BE2C (cell line): ENCODE results near the gene XRN2.

Experiments used
- DNase-seq: peaks from one replicate; pipeline ENCODE4 v3.0.0-alpha.2; 2020
- H3K27me3 ChIP-seq: fragments of 250-450 bp; sonication (Bioruptor Pico); 2 replicates; pipeline ENCODE4 v1.5.1; 2020; ENCODE audit warnings: mild to moderate bottlenecking
- H3K36me3 ChIP-seq: fragments of 250-450 bp; sonication (Bioruptor Pico); 2 replicates; pipeline ENCODE4 v1.5.1; 2020; ENCODE audit warnings: mild to moderate bottlenecking
- H3K4me1 ChIP-seq: fragments of 250-450 bp; sonication (Bioruptor Pico); 2 replicates; pipeline ENCODE4 v1.5.1; 2020
- H3K4me3 ChIP-seq: 2 replicates; pipeline ENCODE4 v1.5.1; 2011; ENCODE audit warnings: low read depth, low read length
- H3K9me3 ChIP-seq: fragments of 250-450 bp; sonication (Bioruptor Pico); 2 replicates; pipeline ENCODE4 v1.5.1; 2020
- CTCF ChIP-seq: IDR thresholded peaks from 2 replicates; pipeline ENCODE4 v1.5.1; 2012; ENCODE audit warnings: mild to moderate bottlenecking, low read depth, low read length

Gene XRN2

GRCh38 chr20:21368791-21369190 lies 65.7 kb downstream of the XRN2 start:
- H3K4me1 ChIP-seq, result peaks cover 6% of the 10 kb centered on the region
- no peaks in the 10 kb centered on the region for H3K9me3 ChIP-seq
- H3K36me3 ChIP-seq, result peaks cover 45% of the 10 kb centered on the region
- H3K4me3 ChIP-seq, result no peak overlapping the region
- no peak for TF ChIP-seq CTCF
- no peak for DNase-seq
- H3K27me3 ChIP-seq, result no peaks in the 10 kb centered on the region

DNA sequence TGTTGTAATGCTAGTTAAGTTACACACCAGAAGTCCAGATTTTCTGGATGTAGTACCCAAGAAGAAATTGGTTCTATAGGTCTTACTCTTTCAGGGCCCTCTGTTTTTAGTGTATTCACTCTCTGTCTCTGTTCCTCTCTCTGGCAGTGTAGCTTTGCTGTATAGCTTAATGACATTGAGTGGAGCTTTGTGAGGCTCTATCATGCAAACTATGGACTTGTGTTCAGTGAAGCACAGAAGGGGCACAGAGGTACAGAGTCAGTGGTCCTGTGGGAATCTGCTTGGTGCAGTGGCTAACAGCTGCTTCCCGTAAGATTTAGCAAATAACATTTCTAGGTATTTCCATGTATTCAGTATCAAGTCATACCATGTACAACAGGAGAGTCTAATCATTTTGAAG lies 68.1 kb downstream of the XRN2 start:
- H3K4me3 ChIP-seq, result no peak overlapping the region
- H3K27me3 ChIP-seq, result no peaks in the 10 kb centered on the region
- TF ChIP-seq CTCF, result no peak
- peaks cover 6% of the 10 kb centered on the region for H3K4me1 ChIP-seq
- no peaks in the 10 kb centered on the region for H3K9me3 ChIP-seq
- peaks cover 36% of the 10 kb centered on the region for H3K36me3 ChIP-seq
- no peak for DNase-seq

DNA sequence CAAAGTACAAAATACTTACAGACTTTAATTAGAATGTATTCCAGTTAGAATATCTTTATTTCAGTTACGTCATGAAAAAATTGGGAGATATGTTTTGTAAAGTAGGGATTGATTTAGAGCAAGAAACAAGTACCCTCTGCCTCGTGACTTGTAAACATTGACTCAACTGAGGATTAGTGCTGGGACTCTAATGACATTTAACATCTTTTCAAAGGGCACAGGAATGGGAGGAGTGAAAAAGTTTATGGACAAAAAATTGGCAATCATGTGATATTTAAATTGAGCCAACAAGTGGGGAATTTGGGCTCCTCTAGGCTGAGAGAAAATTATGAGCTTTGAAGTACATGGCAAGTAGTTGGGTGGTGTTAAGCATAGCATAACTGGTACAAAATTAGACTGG lies 68.9 kb downstream of the XRN2 start:
- Histone ChIP-seq H3K4me1 (peaks cover 6% of the 10 kb centered on the region), H3K27me3 (no peaks in the 10 kb centered on the region), H3K4me3 (no peak overlapping the region), H3K9me3 (no peaks in the 10 kb centered on the region), H3K36me3 (peaks cover 28% of the 10 kb centered on the region)
- no peak for DNase-seq
- no peak for TF ChIP-seq CTCF

DNA sequence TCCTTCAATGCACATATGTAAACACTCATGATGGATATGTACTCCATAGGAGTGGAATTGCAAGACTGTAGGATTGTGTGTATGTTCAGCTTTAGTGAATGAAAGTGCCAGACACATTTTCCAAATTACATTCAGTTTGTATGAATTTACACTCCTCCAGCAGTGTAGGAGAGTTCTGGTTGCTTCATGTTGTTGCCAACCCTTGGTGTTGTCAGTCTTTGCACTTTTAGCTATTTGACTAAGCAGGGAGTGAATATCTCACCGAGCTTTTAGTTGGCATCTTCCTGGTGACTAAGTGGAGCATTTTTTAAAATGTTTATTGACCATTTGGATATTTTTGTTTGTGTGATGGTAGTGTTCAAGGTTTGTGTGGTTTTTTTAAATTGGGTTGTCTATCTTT lies 70.3 kb downstream of the XRN2 start:
- Histone ChIP-seq H3K9me3 (no peaks in the 10 kb centered on the region), H3K4me3 (no peak overlapping the region), H3K36me3 (peaks cover 16% of the 10 kb centered on the region), H3K4me1 (peaks cover 15% of the 10 kb centered on the region), H3K27me3 (no peaks in the 10 kb centered on the region)
- DNase-seq, result no peak
- TF ChIP-seq CTCF, result no peak

DNA sequence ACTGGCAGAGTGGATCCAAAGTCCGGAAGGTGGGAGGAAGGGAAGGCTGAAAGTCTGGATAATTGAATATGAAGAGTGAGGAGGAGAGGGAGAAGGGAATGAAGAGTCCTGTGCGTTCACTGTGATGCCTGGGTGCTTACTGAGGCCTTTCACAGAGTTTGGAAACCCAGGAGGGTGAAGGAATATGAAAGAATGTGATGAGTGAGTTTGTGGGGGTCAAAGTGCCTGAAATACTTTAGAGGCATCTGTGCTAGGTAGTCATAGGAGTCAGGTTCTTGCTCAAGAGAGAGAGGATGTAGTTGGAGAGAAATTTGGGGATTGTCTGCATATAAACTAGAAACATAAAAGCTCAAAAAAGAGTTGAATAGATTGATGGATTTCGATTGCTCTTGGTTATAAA lies 73.5 kb downstream of the XRN2 start:
- Histone ChIP-seq H3K4me1 (peaks cover 13% of the 10 kb centered on the region), H3K27me3 (no peaks in the 10 kb centered on the region), H3K4me3 (no peak overlapping the region), H3K9me3 (no peaks in the 10 kb centered on the region), H3K36me3 (peaks cover 7% of the 10 kb centered on the region)
- DNase-seq, result no peak
- no peak for TF ChIP-seq CTCF

DNA sequence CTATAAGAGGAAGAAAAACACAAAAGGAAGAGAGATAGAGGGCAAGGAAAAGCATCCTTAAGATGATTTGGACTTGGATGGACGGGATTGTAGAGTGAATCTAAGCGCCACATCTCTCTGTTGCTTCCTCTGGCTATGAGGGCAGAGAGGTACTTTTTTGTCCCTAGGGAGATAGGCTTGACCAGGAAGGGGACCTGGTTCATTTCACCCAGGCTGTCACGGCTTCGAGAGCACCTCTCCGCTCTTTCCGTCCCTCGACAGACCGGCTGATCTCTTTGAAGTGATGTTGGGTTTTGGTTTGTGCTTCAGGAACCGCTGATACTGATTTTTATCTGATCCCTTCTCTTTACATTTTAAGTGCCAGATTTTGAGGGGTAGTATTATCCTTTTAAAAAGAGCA lies 74.6 kb downstream of the XRN2 start:
- Histone ChIP-seq H3K36me3 (peaks cover 17% of the 10 kb centered on the region), H3K4me1 (peaks cover 13% of the 10 kb centered on the region), H3K27me3 (no peaks in the 10 kb centered on the region), H3K9me3 (no peaks in the 10 kb centered on the region), H3K4me3 (peak overlapping the region; percentile 8; the same call in 1 of the 2 replicates)
- peak; percentile 69 for DNase-seq
- TF ChIP-seq CTCF, result no peak
